Central memory CD4-positive, alpha-beta T cell (primary cell): ENCODE data around the gene ACKR1.

Source experiments
- DNase-seq: peaks from one replicate; pipeline ENCODE4 v3.0.0; 2022
- total RNA-seq, 3 experiments: gene quantifications; one replicate each; lab custom pipeline; 2026; lab: John Stamatoyannopoulos, UW

ACKR1 gene
- 0 reads per million in 3 experiments for total RNA-seq

DNA sequence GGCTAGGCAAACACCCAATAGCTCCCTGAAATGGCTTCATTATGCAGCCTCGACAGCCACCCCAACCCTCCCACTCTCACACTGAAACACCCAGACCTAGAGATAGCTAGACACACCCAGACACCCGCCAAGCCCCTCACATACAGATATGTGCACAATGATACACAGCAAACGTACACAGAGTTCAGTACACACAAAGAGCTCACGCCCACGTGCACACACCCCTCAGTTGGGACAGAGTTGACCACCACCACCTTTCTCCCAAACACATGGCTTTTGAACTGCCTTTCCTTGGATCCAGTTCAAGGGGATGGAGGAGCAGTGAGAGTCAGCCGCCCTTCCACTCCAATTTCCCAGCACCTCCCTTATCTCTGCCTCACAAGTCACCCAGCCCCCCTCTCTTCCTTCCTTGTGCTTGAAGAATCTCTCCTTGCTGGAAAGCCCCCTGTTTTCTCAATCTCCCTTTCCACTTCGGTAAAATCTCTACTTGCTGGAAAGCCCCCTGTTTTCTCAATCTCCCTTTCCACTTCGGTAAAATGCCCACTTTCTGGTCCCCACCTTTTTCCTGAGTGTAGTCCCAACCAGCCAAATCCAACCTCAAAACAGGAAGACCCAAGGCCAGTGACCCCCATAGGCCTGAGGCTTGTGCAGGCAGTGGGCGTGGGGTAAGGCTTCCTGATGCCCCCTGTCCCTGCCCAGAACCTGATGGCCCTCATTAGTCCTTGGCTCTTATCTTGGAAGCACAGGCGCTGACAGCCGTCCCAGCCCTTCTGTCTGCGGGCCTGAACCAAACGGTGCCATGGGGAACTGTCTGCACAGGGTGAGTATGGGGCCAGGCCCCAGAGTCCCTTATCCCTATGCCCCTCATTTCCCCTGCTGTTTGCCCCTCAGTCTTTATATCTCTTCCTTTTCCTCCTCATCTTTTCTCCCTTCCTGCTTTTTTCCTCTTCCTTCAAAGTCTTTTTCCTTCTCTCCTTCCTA is at the start of gene ACKR1:
Gene ACKR1, plus strand, starts transcription at position 715 of the 981 bp plus-strand sequence. Its CDS starts 85 bp downstream, at position 800.
- DNase-seq = no peak

DNA sequence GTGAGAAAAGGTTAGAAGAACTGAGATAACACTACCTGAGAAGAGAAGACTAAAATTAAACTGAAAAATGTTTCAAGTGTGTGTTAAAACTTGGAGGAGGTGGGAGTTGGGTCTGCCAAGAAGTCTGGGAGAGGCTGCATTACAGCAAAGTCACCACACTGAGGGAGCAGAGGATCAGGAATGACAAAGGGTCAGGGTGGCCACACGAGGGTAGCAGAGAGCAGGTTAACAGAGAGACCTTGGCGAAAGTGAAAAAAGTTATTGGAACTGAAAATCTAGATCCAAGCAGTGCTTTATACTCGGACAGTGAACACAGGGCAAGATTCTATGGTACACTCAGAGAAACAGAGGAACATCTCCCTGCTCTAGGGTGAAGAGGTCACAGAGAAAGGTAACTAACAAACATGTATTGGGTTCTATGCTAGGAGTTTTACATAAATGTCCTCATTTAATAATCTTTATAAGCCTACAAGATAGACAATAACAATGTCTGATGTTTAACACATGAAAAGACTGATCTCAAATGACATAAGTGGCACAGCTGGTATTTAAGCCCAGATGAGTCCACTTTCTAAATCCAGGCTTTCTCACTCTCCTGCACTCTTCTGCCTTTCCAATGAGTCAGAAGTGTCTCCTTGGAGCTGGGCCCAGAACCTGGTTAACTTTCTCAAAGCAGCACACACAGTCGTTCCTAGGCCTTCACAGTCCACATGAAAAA is 43.5 kb upstream of the ACKR1 start:
- peak; percentile 34 for DNase-seq

- no peak for DNase-seq
Measured at GRCh38 chr1:159161719-159162026, 43.0 kb upstream of the ACKR1 start.

GRCh38 chr1:159162516-159163265 is 42.0 kb upstream of the ACKR1 start:
- DNase-seq = no peak

DNA sequence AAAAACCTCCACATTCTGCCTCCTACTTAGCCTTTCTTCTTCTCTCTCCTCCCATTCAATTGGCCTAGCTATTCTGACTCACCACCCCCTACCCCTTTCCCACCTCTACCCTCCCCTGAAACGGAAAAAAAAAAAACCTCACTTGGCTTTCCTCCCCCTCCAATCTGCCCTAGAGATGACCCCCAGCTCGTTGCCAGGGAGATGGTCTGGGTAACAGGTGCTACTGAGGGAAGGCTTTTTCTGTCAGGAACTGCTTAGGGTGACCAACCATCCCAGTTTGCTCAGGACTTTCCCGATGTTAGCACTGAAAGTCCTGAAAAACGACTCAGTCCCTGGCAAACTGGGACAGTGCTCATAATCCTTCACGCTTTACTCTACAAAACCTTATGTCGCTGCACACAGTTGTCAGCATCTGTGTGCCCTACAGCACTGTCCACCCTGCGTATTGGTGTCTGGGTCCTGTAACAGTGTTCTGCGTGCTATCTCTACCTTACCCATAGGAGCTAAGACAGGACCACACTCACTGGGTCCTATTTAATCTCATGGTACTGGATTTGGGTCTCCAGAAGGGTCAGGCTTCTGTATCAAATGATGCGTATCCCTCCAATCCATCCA is 41.0 kb upstream of the ACKR1 start:
- no peak for DNase-seq

- DNase-seq = no peak
Measured at GRCh38 chr1:159168043-159168442, 36.6 kb upstream of the ACKR1 start.

GRCh38 chr1:159170639-159171038 is 34.0 kb upstream of the ACKR1 start:
- DNase-seq = no peak

DNA sequence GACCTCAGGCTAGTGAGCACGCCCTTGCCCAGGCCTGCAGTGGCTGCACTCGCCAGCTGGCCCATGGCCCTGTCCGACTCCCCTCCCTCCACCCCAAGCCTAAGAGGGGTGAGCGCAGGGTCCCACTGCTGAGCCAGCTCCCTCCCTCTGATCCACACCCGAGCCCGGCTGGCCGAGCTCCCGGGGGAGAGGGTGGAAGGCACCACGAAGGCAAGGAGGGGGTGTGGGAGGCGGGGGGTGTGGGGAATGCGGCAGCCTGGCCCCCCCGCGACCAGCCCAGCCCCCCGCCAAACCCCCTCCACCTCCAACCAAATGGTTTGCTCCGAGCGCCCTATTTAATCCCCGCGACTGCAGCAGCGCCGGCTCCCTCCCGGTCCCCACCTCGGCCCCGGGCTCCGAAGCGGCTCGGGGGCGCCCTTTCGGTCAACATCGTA is 33.4 kb upstream of the ACKR1 start, which contains the start of gene CADM3:
Gene CADM3, plus strand, starts transcription at position 362 of the 434 bp plus-strand sequence. CDS start 151 bp downstream, outside the sequence.
- DNase-seq = no peak

- DNase-seq = no peak
Measured at GRCh38 chr1:159171688-159172501, 32.8 kb upstream of the ACKR1 start.

DNA sequence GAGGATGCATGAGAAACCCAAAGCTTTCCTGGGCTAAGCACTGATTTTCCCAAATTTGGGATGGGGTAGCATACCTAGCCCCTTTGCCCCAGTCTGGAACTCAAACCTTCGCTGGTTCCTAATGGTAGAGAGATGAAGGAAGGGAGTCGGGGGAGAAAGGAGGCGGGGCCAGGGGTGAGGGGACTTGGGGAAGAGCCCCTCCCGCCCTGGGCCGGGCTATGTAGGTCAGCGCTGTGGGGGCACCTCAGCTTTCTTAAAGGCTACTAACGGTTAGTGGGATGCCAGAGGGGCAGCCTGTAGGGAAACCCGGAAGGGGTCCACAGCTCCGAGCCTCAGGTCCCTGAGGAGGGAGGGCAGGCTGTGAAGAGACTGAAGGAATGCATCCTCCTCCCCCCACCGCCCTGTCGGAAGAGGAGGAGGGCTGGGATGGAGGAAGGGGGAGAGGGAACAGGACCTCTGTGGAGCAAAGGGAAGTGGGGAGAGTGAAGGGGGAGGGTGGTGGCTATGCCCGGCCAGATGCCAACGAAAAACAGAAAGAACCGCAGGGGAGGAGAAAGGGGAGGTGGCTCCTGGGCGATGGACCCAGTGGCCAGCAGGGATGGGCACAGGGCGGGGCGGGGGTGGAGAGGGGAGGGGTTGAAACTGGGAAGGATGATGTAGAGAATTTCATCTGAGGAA is 31.9 kb upstream of the ACKR1 start:
- no peak for DNase-seq

- DNase-seq = no peak
Measured at GRCh38 chr1:159173320-159173719, 31.4 kb upstream of the ACKR1 start.

GRCh38 chr1:159175571-159175970 is 29.1 kb upstream of the ACKR1 start:
- DNase-seq = no peak

DNA sequence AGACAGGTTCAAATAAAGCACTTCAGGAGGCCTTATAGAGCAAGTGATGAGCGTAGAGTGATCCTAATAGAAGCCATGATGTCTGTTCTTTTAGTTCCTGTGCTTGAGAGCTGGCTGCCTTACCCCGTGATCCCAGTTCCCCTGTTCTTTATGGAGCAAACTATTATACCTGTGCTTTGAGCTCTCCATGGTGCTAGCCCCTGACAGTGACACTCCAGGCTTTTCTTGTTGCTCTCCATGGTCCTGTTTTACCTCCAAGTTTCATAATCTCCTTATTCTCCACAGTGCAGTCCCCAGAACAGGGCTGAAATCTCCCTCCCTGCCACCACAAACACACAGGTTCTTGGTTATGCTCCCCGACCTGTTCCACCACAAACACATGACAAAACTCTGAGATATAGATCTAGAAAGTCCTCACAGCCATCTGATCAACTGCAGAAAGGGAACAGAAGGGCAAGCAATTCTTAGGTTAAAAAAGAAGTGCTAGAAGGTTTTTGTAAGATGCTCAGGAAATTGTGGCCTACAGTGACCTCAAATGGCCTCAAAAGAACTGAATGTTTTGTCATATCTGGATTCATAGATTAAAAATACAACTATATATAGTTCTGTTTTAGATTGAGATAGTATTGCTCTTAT is 27.3 kb upstream of the ACKR1 start:
- peak; percentile 1 for DNase-seq

DNA sequence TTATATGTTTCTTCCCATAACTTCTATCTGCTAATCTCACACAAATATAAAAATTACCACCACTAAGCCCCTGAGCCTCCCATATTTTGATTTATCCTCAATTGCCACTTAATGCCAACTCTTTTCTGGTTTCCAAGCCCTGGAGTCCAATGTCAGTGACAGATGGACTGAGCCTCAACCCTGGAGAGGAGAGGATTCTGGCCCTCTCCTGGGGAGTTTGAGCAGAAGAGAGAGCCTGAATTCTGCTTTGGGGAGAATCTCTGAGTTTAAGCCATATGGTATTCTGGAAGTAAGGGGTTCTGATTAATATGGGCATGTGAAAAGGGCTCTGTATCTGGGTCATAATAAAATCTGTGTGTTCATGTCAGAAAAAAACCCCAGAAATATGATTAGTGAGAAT is 24.8 kb upstream of the ACKR1 start:
- DNase-seq = no peak

DNA sequence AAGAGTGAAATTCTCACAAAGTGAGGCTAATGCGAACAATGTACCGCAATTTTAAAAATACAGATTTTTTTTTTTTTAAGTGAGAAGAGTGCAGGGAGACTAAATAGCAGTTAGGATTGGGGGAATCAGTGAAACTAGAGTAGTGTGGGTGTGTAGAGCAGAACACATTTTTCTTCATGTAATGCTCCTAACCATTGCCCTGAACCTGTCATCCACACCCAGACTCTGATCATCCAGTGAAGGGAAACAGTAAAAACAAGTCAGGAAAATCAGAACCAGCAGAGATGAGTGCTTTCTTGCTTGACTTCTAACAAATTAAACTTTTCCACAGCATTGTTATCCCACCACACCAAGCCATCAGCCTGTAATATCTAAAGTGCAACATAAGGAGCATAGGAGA is 24.2 kb upstream of the ACKR1 start:
- no peak for DNase-seq

DNA sequence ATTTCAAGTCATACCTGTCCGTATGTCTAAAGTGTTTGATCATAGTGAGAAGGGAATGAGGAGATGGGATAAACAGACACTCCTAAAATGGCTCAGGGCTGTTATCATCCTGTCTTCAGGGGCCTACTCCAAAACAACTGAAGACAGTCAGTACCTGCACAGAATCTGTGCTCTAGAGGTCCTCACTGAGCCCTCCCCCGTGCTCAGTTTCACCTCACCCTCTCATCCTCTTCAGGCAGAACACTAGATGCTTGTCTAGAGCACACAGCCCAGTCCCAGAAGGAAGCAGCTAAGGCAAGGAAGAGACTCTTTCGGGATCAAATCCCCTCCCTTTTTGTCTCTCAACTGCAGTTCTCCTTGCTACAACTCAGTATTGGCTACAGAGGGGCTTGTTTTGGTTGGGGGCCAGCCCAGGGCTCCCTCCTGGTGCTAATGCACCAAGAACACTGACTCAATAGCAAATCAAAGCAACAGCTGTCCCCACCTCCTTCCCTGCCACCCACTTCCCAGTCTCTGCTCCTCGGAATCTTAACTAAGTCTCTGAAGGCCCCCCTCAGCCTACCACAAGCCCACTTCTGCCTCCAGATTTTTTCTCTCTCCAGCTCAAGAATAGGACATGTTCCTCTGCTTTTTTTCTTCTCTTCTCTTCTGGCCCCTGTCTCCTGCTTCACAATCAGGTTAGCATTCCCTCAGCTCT is 23.2 kb upstream of the ACKR1 start:
- DNase-seq = no peak

- no peak for DNase-seq
Measured at GRCh38 chr1:159184201-159184600, 20.5 kb upstream of the ACKR1 start.

DNA sequence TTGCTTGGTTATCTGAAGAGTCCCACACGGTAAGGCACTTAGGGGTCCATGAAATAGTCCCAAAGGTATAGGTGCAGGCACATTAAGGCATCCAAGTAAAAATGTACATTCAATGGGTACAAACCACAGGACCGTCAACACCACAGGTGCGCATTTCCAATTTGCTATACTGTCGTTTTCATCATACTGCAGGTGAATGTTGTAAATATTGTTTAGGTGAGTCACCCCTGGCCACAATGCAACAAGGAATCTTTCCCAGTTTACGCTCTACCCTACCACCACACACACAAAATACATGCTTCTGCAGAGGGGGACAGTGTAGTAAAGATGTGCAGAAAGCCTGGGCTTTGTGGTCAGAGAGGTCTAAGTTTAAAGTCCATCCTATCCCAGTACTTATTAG is 19.6 kb upstream of the ACKR1 start:
- no peak for DNase-seq

GRCh38 chr1:159187033-159187432 is 17.6 kb upstream of the ACKR1 start:
- DNase-seq = no peak
